Activated CD8-positive, alpha-beta T cell treated with anti-CD3 and anti-CD28 coated beads for 36 hours (primary cell): Measurements from ENCODE around the gene IFNGR2. TPM values are rescaled to one million over a fixed set of nuclear protein-coding genes. Genes with fewer than 3 reads are reported as not detected.

Experiments
- ATAC-seq: fragments of 200-7000 bp; cut with Tn5 transposase; one replicate; pipeline ENCODE4 v1.10.0; 2021; ENCODE audit warnings: mild to moderate bottlenecking, moderate library complexity
- CTCF ChIA-PET: fragments of 350-600 bp; sonication (Branson Sonifier 250); formaldehyde crosslinking; loops from one replicate; lab custom pipeline; 2021; ENCODE audit warnings: antibody characterized with exemption; lab: Charles Lee
- POLR2A ChIA-PET: fragments of 350-600 bp; sonication (Branson Sonifier 250); formaldehyde crosslinking; loops from one replicate; lab custom pipeline; 2021; ENCODE audit warnings: antibody characterized with exemption; lab: Charles Lee
- DNase-seq: peaks from one replicate; pipeline ENCODE4 v3.0.0-alpha.2; 2020
- H3K27ac Mint-ChIP-seq: one replicate; pipeline ENCODE4 v1.8.0; 2021; ENCODE audit warnings: mild to moderate bottlenecking, mixed read lengths
- H3K27me3 Mint-ChIP-seq: one replicate; pipeline ENCODE4 v1.8.0; 2021; ENCODE audit warnings: mixed read lengths
- H3K36me3 Mint-ChIP-seq: one replicate; pipeline ENCODE4 v1.8.0; 2021; ENCODE audit warnings: low read depth, mixed read lengths
- H3K4me1 Mint-ChIP-seq: one replicate; pipeline ENCODE4 v1.8.0; 2021; ENCODE audit warnings: low read depth, mixed read lengths
- H3K4me3 Mint-ChIP-seq: one replicate; pipeline ENCODE4 v1.8.0; 2021; ENCODE audit warnings: mild to moderate bottlenecking, moderate library complexity, mixed read lengths
- H3K9me3 Mint-ChIP-seq: one replicate; pipeline ENCODE4 v1.8.0; 2021; ENCODE audit warnings: mixed read lengths
- intact Hi-C: fragments of 100-400 bp; cut with micrococcal nuclease; formaldehyde crosslinking; loops from one replicate; pipeline ENCODE4 v1.10.0; 2022
- total RNA-seq, 2 experiments: library from RNA; stranded (reverse); gene quantifications; one replicate each; pipeline ENCODE4 v1.2.3, GENCODE V29; 2021
- TF ChIP-seq, protein P1 (sequence below): fragments of 200-600 bp; IDR thresholded peaks from one replicate; pipeline ENCODE4 v1.8.0; 2022; ENCODE audit warnings: antibody characterized with exemption, mild to moderate bottlenecking

IFNGR2 gene
- total RNA-seq, 2 experiments from 2014 or later, result 7.8 to 9.8 TPM

DNA sequence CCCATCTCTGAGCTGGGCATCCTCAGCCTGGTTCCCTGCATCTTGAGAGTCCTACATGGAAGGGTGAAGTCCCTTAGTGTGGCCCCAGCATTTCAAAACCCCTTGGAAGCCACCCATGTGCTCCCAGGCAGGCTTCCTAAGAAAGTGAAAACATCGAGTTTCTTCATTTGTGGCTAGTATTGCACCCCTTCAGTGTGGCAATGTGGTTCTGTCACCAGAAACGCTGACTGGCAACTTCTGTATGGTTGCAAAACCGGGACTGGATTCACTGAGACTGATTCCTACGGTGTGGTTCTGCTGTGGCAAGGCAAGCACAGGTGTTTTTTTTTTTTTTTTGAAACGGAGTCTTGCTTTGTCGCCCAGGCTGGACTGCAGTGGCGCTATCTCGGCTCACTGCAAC is 9.0 kb upstream of the IFNGR2 start:
- ATAC-seq (peak; percentile 13), DNase-seq (no peak)
- intact Hi-C loops, result no loop called here
- Mint-ChIP-seq H3K36me3 (no peaks in the 10 kb centered on the region), H3K27me3 (peaks cover 20% of the 10 kb centered on the region), H3K4me3 (no peak overlapping the region), H3K27ac (no peak overlapping the region), H3K9me3 (no peaks in the 10 kb centered on the region), H3K4me1 (no peaks in the 10 kb centered on the region)
- ChIA-PET CTCF (no interaction called here), POLR2A (interaction anchor here (1.1 kb wide), 1 partner anchor 9 kb away, joined by 3 read pairs; no protein-coding TSS in a partner anchor)
- TF ChIP-seq, protein P1, sequence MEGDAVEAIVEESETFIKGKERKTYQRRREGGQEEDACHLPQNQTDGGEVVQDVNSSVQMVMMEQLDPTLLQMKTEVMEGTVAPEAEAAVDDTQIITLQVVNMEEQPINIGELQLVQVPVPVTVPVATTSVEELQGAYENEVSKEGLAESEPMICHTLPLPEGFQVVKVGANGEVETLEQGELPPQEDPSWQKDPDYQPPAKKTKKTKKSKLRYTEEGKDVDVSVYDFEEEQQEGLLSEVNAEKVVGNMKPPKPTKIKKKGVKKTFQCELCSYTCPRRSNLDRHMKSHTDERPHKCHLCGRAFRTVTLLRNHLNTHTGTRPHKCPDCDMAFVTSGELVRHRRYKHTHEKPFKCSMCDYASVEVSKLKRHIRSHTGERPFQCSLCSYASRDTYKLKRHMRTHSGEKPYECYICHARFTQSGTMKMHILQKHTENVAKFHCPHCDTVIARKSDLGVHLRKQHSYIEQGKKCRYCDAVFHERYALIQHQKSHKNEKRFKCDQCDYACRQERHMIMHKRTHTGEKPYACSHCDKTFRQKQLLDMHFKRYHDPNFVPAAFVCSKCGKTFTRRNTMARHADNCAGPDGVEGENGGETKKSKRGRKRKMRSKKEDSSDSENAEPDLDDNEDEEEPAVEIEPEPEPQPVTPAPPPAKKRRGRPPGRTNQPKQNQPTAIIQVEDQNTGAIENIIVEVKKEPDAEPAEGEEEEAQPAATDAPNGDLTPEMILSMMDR, result no peak

DNA sequence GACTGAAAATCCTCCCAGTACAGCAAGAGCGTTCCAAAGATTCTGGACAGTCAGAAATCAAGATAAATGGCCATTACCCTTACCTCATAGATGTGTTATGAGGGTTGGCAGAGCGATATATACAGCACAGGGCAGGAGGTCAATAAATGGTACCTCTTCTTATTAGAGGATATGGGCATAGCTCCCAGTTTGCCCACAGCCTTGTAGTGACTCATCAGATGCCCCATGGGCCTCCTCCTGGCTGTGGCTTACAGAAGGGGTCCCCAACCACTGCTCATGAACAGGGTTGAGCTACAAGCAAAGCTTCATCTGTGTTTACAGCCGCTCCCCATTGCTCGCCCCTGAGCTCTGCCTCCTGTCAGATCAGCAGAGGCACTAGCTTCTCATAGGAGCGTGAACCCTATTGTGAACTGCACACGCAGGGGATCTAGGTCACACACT is 7.3 kb upstream of the IFNGR2 start:
- Mint-ChIP-seq H3K27me3 (peaks cover 11% of the 10 kb centered on the region), H3K4me3 (no peak overlapping the region)
- intact Hi-C loops, result no loop called here

GRCh38 chr21:33396436-33396835 is 6.8 kb upstream of the IFNGR2 start:
- no peaks in the 10 kb centered on the region for H3K36me3 Mint-ChIP-seq
- TF ChIP-seq, protein P1, result no peak
- no peak overlapping the region for H3K27ac Mint-ChIP-seq
- no peaks in the 10 kb centered on the region for H3K4me1 Mint-ChIP-seq
- peaks cover 13% of the 10 kb centered on the region for H3K27me3 Mint-ChIP-seq
- ATAC-seq (no peak), DNase-seq (no peak)
- ChIA-PET POLR2A (interaction anchor here (0.8 to 1.2 kb wide), 2 partner anchors 11 to 38 kb away, joined by 3 to 4 read pairs; no protein-coding TSS in a partner anchor), CTCF (interaction anchor here (0.5 to 1.5 kb wide), 5 partner anchors 19 to 199 kb away, joined by 3 to 5 read pairs (median 4); no protein-coding TSS in a partner anchor)
- no peak overlapping the region for H3K4me3 Mint-ChIP-seq
- H3K9me3 Mint-ChIP-seq, result no peaks in the 10 kb centered on the region
- intact Hi-C loops, result no loop called here

More for the DNA sequence above, 7.3 kb upstream of the IFNGR2 start:
- H3K9me3 Mint-ChIP-seq, result no peaks in the 10 kb centered on the region
- ChIA-PET CTCF (interaction anchor here (0.5 to 1.5 kb wide), 3 partner anchors 34 to 198 kb away, joined by 3 to 5 read pairs (median 5); no protein-coding TSS in a partner anchor), POLR2A (interaction anchor here (0.7 to 1.2 kb wide), 3 partner anchors 10 to 39 kb away, joined by 3 to 4 read pairs (median 3); no protein-coding TSS in a partner anchor)
- TF ChIP-seq, protein P1, result no peak
- H3K4me1 Mint-ChIP-seq, result no peaks in the 10 kb centered on the region
- H3K36me3 Mint-ChIP-seq, result no peaks in the 10 kb centered on the region
- ATAC-seq (no peak), DNase-seq (no peak)
- H3K27ac Mint-ChIP-seq, result no peak overlapping the region

DNA sequence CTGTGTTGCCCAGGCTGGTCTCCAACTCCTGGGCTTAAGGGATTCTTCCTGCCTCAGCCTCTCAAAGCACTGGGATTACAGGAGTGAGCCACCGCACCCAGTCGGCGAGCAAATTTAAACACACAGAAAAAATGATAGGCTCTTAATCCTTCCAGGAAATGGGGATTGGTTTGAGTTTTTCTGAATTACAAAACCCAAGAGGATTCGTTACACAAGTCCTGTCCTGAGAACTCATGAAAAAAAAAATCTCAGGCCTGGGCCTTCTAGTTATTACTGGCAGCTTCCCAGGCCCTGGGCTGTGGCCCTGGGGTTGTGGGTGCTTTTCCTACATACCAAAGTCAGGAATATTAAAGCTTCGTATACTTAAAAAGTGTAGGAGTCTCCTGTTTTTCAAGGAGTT is 6.3 kb upstream of the IFNGR2 start:
- DNase-seq (no peak), ATAC-seq (no peak)
- CTCF ChIA-PET, result interaction anchor here (0.8 to 1.5 kb wide), 4 partner anchors 18 to 200 kb away, joined by 4 to 5 read pairs (median 4); no protein-coding TSS in a partner anchor
- H3K27ac Mint-ChIP-seq, result no peak overlapping the region
- TF ChIP-seq, protein P1, result no peak
- H3K4me3 Mint-ChIP-seq, result no peak overlapping the region
- no peaks in the 10 kb centered on the region for H3K36me3 Mint-ChIP-seq
- POLR2A ChIA-PET, result no interaction called here
- intact Hi-C loops, result no loop called here
- H3K9me3 Mint-ChIP-seq, result no peaks in the 10 kb centered on the region
- H3K4me1 Mint-ChIP-seq, result no peaks in the 10 kb centered on the region
- H3K27me3 Mint-ChIP-seq, result peaks cover 13% of the 10 kb centered on the region

- H3K9me3 Mint-ChIP-seq, result no peaks in the 10 kb centered on the region
- H3K27me3 Mint-ChIP-seq, result peaks cover 10% of the 10 kb centered on the region
- CTCF ChIA-PET, result interaction anchor here (1.3 to 1.4 kb wide), 2 partner anchors 18 to 33 kb away, joined by 3 to 4 read pairs; no protein-coding TSS in a partner anchor
- POLR2A ChIA-PET, result no interaction called here
- H3K27ac Mint-ChIP-seq, result no peak overlapping the region
- TF ChIP-seq, protein P1, result no peak
- intact Hi-C loops, result no loop called here
- DNase-seq (no peak), ATAC-seq (no peak)
- peaks cover under 1% of the 10 kb centered on the region for H3K4me1 Mint-ChIP-seq
- H3K36me3 Mint-ChIP-seq, result no peaks in the 10 kb centered on the region
- no peak overlapping the region for H3K4me3 Mint-ChIP-seq
Observed at GRCh38 chr21:33397717-33398116, 5.5 kb upstream of the IFNGR2 start.
